T-helper 1 cell treated with Interleukin-12 subunit alpha and Interleukin-12 subunit beta and Interleukin-4 antibody, amounts not matched to agents 30 μg/mL and 1 μg/mL, for 36 hours (primary cell): ENCODE results near the gene HDLBP.

Experiments used
- H3K27ac Mint-ChIP-seq: one replicate; pipeline ENCODE4 v1.8.0; 2021; ENCODE audit warnings: mild to moderate bottlenecking, mixed read lengths
- H3K27me3 Mint-ChIP-seq: one replicate; pipeline ENCODE4 v1.8.0; 2021; ENCODE audit warnings: low read depth, mixed read lengths
- H3K36me3 Mint-ChIP-seq: one replicate; pipeline ENCODE4 v1.8.0; 2021; ENCODE audit warnings: low read depth, mixed read lengths
- H3K4me1 Mint-ChIP-seq: one replicate; pipeline ENCODE4 v1.8.0; 2021; ENCODE audit warnings: low read depth, mixed read lengths
- H3K4me3 Mint-ChIP-seq: one replicate; pipeline ENCODE4 v1.8.0; 2021; ENCODE audit warnings: mild to moderate bottlenecking, moderate library complexity, mixed read lengths
- H3K9me3 Mint-ChIP-seq: one replicate; pipeline ENCODE4 v1.8.0; 2021; ENCODE audit warnings: mixed read lengths

Gene HDLBP

GRCh38 chr2:241244368-241244767 lies 71.1 kb downstream of the HDLBP start:
- no peaks in the 10 kb centered on the region for H3K27me3 Mint-ChIP-seq
- H3K4me3 Mint-ChIP-seq = no peak overlapping the region
- H3K36me3 Mint-ChIP-seq = peaks cover 72% of the 10 kb centered on the region
- no peaks in the 10 kb centered on the region for H3K9me3 Mint-ChIP-seq
- H3K4me1 Mint-ChIP-seq = no peaks in the 10 kb centered on the region
- no peak overlapping the region for H3K27ac Mint-ChIP-seq

- Mint-ChIP-seq H3K9me3 (no peaks in the 10 kb centered on the region), H3K36me3 (peaks cover 71% of the 10 kb centered on the region), H3K27me3 (no peaks in the 10 kb centered on the region), H3K27ac (no peak overlapping the region), H3K4me1 (no peaks in the 10 kb centered on the region), H3K4me3 (no peak overlapping the region)
Observed at GRCh38 chr2:241242306-241242705, 73.2 kb downstream of the HDLBP start.

- no peaks in the 10 kb centered on the region for H3K9me3 Mint-ChIP-seq
- no peak overlapping the region for H3K27ac Mint-ChIP-seq
- H3K4me1 Mint-ChIP-seq = no peaks in the 10 kb centered on the region
- peaks cover 71% of the 10 kb centered on the region for H3K36me3 Mint-ChIP-seq
- H3K4me3 Mint-ChIP-seq = no peak overlapping the region
- H3K27me3 Mint-ChIP-seq = no peaks in the 10 kb centered on the region
Observed at GRCh38 chr2:241241669-241242068, 73.8 kb downstream of the HDLBP start.

GRCh38 chr2:241240320-241241004 lies 75.0 kb downstream of the HDLBP start:
- Mint-ChIP-seq H3K27ac (no peak overlapping the region), H3K9me3 (no peaks in the 10 kb centered on the region), H3K4me3 (no peak overlapping the region), H3K27me3 (no peaks in the 10 kb centered on the region), H3K4me1 (no peaks in the 10 kb centered on the region), H3K36me3 (peaks cover 66% of the 10 kb centered on the region)

GRCh38 chr2:241239552-241240202 lies 75.8 kb downstream of the HDLBP start:
- H3K9me3 Mint-ChIP-seq = no peaks in the 10 kb centered on the region
- no peak overlapping the region for H3K27ac Mint-ChIP-seq
- H3K4me1 Mint-ChIP-seq = no peaks in the 10 kb centered on the region
- H3K27me3 Mint-ChIP-seq = no peaks in the 10 kb centered on the region
- peaks cover 69% of the 10 kb centered on the region for H3K36me3 Mint-ChIP-seq
- H3K4me3 Mint-ChIP-seq = no peak overlapping the region

GRCh38 chr2:241238693-241239198 lies 76.7 kb downstream of the HDLBP start:
- no peaks in the 10 kb centered on the region for H3K9me3 Mint-ChIP-seq
- no peaks in the 10 kb centered on the region for H3K4me1 Mint-ChIP-seq
- H3K4me3 Mint-ChIP-seq = no peak overlapping the region
- H3K27ac Mint-ChIP-seq = no peak overlapping the region
- no peaks in the 10 kb centered on the region for H3K27me3 Mint-ChIP-seq
- peaks cover 68% of the 10 kb centered on the region for H3K36me3 Mint-ChIP-seq

- Mint-ChIP-seq H3K4me1 (no peaks in the 10 kb centered on the region), H3K4me3 (no peak overlapping the region), H3K36me3 (peaks cover 69% of the 10 kb centered on the region), H3K27me3 (no peaks in the 10 kb centered on the region), H3K27ac (no peak overlapping the region), H3K9me3 (no peaks in the 10 kb centered on the region)
Observed at GRCh38 chr2:241237949-241238371, 77.5 kb downstream of the HDLBP start.

GRCh38 chr2:241237047-241237446 lies 78.4 kb downstream of the HDLBP start:
- H3K9me3 Mint-ChIP-seq = no peaks in the 10 kb centered on the region
- no peak overlapping the region for H3K4me3 Mint-ChIP-seq
- H3K36me3 Mint-ChIP-seq = peaks cover 65% of the 10 kb centered on the region
- no peaks in the 10 kb centered on the region for H3K27me3 Mint-ChIP-seq
- H3K27ac Mint-ChIP-seq = no peak overlapping the region
- no peaks in the 10 kb centered on the region for H3K4me1 Mint-ChIP-seq

GRCh38 chr2:241235859-241236593 lies 79.4 kb downstream of the HDLBP start:
- H3K27ac Mint-ChIP-seq = no peak overlapping the region
- H3K27me3 Mint-ChIP-seq = no peaks in the 10 kb centered on the region
- peaks cover 67% of the 10 kb centered on the region for H3K36me3 Mint-ChIP-seq
- H3K9me3 Mint-ChIP-seq = no peaks in the 10 kb centered on the region
- no peaks in the 10 kb centered on the region for H3K4me1 Mint-ChIP-seq
- H3K4me3 Mint-ChIP-seq = no peak overlapping the region

- Mint-ChIP-seq H3K36me3 (peaks cover 62% of the 10 kb centered on the region), H3K4me1 (no peaks in the 10 kb centered on the region), H3K4me3 (no peak overlapping the region), H3K9me3 (no peaks in the 10 kb centered on the region), H3K27ac (no peak overlapping the region), H3K27me3 (no peaks in the 10 kb centered on the region)
Observed at GRCh38 chr2:241234962-241235740, 80.3 kb downstream of the HDLBP start.

- Mint-ChIP-seq H3K9me3 (no peaks in the 10 kb centered on the region), H3K36me3 (peaks cover 57% of the 10 kb centered on the region), H3K27me3 (no peaks in the 10 kb centered on the region), H3K4me3 (no peak overlapping the region), H3K27ac (no peak overlapping the region), H3K4me1 (no peaks in the 10 kb centered on the region)
Observed at GRCh38 chr2:241234066-241234790, 81.2 kb downstream of the HDLBP start.

GRCh38 chr2:241232736-241233575 lies 82.5 kb downstream of the HDLBP start:
- H3K36me3 Mint-ChIP-seq = peaks cover 53% of the 10 kb centered on the region
- H3K4me1 Mint-ChIP-seq = no peaks in the 10 kb centered on the region
- H3K27me3 Mint-ChIP-seq = no peaks in the 10 kb centered on the region
- H3K27ac Mint-ChIP-seq = no peak overlapping the region
- no peaks in the 10 kb centered on the region for H3K9me3 Mint-ChIP-seq
- no peak overlapping the region for H3K4me3 Mint-ChIP-seq

- Mint-ChIP-seq H3K27ac (no peak overlapping the region), H3K36me3 (peaks cover 40% of the 10 kb centered on the region), H3K9me3 (no peaks in the 10 kb centered on the region), H3K27me3 (no peaks in the 10 kb centered on the region), H3K4me3 (no peak overlapping the region), H3K4me1 (no peaks in the 10 kb centered on the region)
Observed at GRCh38 chr2:241230435-241230834, 85.0 kb downstream of the HDLBP start.
